Cerebellar cortex (tissue), 1 donor: ENCODE data around the gene NUAK2.

ENCODE experiments used
- DNase-seq: peaks from one replicate; pipeline ENCODE4 v3.0.0-alpha.2; 2015; ENCODE audit warnings: low spot score

NUAK2 gene

GRCh38 chr1:205257735-205258134 is 63.8 kb downstream of the NUAK2 start:
- no peak for DNase-seq

DNA sequence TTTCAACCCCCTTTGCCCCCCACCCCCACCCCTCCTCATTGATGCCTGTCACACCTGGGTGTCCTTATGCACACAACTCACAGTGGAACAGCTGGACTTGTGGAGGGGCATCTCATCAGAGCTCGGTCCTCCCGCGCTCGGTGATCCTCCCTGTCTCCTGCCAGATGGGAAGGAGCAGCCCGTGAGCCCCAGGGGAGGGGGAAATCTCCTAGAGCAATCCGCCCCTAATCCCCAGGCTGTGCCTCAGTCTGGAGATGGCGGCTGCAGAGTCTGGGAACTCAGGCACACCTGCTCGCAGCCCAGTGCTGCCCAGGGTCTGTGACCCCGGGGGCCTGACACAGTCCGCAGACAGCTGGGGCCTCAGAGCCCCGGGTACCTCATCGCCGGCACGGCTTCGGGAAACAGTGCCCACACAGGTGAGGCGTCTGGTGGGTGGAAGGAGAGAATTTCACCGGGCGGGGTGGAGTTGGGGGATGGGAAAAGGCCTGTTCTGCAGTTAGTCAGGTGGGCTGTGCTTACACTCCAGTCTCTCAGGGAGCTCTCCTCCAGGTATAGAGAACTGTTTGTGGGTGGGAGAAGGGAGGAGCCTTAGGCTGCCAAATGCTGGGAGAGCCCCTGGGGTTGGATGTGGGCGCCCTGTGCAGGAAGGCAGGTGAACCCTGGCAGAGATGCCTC is 64.5 kb downstream of the NUAK2 start:
- no peak for DNase-seq

DNA sequence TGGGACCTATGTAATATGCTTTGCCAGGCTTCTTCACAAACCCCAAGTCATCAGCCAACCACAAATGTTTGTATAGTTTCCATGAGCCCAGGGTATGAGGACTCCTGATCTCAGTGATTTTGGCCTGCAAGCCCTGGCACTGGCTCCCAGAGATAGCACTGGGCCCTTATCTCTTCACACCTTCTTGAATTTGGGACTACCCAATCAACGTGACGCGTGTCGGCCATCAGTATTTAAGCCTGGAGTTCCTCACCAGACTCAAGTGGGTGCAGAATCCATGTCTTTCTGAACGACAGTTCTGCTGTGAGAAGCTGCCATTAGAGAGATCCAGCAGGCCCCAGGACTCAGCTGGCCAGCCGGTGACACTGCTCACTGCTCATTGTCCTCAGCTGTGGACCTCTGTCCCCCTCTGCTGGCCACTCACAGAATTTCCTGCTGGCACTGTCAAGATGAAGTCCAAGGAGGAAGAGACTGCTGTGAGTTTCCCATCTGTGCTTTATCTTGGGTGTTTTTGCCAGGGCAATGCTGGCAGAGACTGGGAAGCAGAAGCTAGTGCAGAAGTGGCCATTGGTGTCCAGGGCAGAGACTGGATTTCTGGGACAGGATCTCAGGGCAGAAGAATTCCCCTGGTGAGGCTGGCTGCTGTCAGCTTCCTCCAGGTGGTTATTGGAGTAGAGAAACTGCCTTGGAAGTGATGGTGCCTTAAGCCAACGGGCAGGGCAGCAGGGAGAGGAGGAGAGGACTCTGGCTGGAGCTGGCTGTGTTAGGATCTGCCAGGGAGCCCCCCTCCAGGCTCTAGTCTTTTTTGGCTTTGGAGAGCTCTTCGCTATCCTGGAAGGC is 65.4 kb downstream of the NUAK2 start:
- peak; percentile 98 for DNase-seq
